ENCODE results near the gene ABCA4. TPM values are rescaled to one million over a fixed set of nuclear protein-coding genes. Genes with fewer than 3 reads are reported as not detected.

Gene ABCA4
- polyA plus RNA-seq, 1 experiment = 0.25 TPM

DNA sequence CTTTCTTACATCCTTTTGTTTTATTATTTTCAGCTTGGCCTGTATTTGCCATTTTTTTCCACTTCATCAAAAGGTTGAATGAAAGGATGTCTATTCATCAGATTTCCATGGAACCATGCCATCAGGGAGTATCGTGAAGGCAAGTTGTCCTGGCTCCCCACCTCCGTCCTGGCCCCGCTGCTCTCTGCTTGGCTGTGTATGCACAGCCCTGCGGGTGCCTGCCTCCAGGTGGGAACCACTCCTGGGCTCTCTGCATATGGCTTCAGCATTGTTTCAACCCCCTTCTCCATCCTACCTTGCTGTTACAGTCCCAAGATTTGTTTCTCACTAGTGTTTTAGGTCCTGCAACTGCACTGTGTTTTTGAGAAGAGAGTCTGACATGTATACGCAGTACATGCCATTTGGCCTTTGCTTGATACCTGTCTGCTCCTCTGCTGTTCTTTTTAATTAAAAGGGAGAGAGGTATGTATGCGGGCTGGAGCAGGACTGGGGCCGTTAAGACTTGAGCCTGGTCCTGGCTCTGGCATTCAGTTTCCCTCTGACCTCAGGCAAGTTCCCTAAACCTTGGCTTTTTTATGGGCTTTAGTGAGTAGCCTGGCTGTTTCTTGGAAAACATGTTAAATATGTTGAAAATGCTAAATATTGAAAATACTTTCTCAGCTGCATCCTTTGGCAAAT is 141.8 kb downstream of the ABCA4 start:
- DNase-seq (ENCODE audit: low read depth) = no peak
- Histone ChIP-seq H3K4me3 (ENCODE audit: low read depth, low read length) (no peak overlapping the region), H3K27me3 (ENCODE audit: control insufficient read depth, insufficient read depth, low read length) (no peaks in the 10 kb centered on the region), H3K36me3 (ENCODE audit: control insufficient read depth, insufficient read depth, low read length) (no peaks in the 10 kb centered on the region)
- TF ChIP-seq, protein P1, sequence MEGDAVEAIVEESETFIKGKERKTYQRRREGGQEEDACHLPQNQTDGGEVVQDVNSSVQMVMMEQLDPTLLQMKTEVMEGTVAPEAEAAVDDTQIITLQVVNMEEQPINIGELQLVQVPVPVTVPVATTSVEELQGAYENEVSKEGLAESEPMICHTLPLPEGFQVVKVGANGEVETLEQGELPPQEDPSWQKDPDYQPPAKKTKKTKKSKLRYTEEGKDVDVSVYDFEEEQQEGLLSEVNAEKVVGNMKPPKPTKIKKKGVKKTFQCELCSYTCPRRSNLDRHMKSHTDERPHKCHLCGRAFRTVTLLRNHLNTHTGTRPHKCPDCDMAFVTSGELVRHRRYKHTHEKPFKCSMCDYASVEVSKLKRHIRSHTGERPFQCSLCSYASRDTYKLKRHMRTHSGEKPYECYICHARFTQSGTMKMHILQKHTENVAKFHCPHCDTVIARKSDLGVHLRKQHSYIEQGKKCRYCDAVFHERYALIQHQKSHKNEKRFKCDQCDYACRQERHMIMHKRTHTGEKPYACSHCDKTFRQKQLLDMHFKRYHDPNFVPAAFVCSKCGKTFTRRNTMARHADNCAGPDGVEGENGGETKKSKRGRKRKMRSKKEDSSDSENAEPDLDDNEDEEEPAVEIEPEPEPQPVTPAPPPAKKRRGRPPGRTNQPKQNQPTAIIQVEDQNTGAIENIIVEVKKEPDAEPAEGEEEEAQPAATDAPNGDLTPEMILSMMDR (IDR thresholded peaks at IDR 0.05; ENCODE audit: insufficient read depth, low read depth, low read length) = no peak
- ChIA-PET POLR2A (no interaction called here), CTCF (interaction anchor here (0.6 to 2.9 kb wide), 7 partner anchors 10 to 1090 kb away, joined by 3 to 15 read pairs (median 5); partner anchors contain the start of gene GCLM)

DNA sequence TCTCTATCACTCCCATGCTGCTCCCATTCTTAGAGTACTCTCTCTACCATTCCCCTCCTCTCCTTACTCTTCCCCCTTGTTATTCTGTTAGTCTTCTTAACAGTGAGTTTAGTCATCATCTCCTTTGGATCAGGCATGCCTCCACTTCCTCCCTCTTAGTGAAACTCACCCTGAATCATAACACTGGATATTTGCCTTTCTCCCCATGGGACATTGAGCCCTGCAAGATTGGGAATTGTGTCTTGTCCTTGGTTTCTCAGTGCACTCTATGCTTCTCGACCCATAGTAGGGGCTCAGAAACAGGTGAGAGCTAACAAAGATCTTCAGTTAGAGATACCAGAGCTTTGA is 143.4 kb downstream of the ABCA4 start:
- Histone ChIP-seq H3K4me3 (ENCODE audit: low read depth, low read length) (no peak overlapping the region), H3K36me3 (ENCODE audit: control insufficient read depth, insufficient read depth, low read length) (no peaks in the 10 kb centered on the region), H3K27me3 (ENCODE audit: control insufficient read depth, insufficient read depth, low read length) (no peaks in the 10 kb centered on the region)
- no peak for DNase-seq (ENCODE audit: low read depth)
- CTCF ChIA-PET = interaction anchor here (0.9 to 1.5 kb wide), 2 partner anchors 9 to 358 kb away, joined by 3 to 4 read pairs; no protein-coding TSS in a partner anchor
- POLR2A ChIA-PET = interaction anchor here (0.5 kb wide), 1 partner anchor 1381 kb away, joined by 4 read pairs; no protein-coding TSS in a partner anchor
- TF ChIP-seq, protein P1 (IDR thresholded peaks at IDR 0.05; ENCODE audit: insufficient read depth, low read depth, low read length) = no peak

DNA sequence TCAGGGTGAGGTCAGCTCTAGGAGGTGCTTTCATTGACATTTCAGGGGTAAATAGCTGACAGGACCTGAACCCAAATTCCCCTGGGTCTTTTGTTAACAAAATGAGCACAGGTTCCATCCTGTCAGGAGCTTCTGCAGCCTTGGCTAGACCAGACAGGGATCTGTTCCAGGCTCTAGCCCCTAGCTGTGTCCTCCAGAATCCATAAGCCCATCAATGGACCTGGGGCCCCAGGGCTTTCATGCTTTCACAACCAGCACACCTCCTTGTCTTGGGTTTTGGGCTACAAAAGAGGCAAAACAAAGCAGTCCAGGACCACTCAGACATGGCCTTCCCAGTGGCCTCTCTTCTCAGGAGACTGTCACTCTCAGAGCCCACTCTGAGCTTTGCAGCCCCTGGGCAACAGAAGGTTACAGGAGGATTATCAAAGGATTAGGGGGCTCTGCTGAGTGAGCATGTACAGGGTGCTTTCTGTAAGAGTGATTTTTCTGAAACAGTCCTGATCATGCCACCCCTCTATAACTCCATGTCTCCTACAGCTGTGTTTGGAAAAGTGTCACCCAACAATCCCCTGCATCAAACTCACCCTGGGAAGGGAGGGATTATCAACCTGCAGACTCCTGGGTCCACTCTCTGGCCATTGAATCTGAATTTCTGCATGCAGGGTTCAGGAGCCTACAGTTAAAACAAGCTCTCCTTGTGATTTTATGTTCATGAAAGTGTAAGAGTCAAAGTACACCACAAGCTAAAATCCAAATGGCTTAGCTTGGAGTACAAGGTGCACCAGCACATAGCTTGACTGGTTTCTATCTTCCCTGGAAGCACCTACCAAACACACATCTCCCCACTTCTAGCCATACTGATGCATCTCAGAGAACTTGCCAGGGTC is 144.0 kb downstream of the ABCA4 start:
- ChIA-PET CTCF (interaction anchor here (0.9 to 2.1 kb wide), 6 partner anchors 8 to 359 kb away, joined by 3 to 6 read pairs (median 3); no protein-coding TSS in a partner anchor), POLR2A (interaction anchor here (0.5 kb wide), 1 partner anchor 1380 kb away, joined by 4 read pairs; no protein-coding TSS in a partner anchor)
- no peak overlapping the region for H3K4me3 ChIP-seq (ENCODE audit: low read depth, low read length)
- DNase-seq (ENCODE audit: low read depth) = no peak
- no peaks in the 10 kb centered on the region for H3K27me3 ChIP-seq (ENCODE audit: control insufficient read depth, insufficient read depth, low read length)
- no peaks in the 10 kb centered on the region for H3K36me3 ChIP-seq (ENCODE audit: control insufficient read depth, insufficient read depth, low read length)
- TF ChIP-seq, protein P1 (IDR thresholded peaks at IDR 0.05; ENCODE audit: insufficient read depth, low read depth, low read length) = no peak

GRCh38 chr1:93976291-93976690 is 144.7 kb downstream of the ABCA4 start:
- Histone ChIP-seq H3K27me3 (ENCODE audit: control insufficient read depth, insufficient read depth, low read length) (no peaks in the 10 kb centered on the region), H3K4me3 (ENCODE audit: low read depth, low read length) (no peak overlapping the region), H3K36me3 (ENCODE audit: control insufficient read depth, insufficient read depth, low read length) (no peaks in the 10 kb centered on the region)
- TF ChIP-seq, protein P1 (IDR thresholded peaks at IDR 0.05; ENCODE audit: insufficient read depth, low read depth, low read length) = no peak
- CTCF ChIA-PET = interaction anchor here (0.8 to 2.1 kb wide), 5 partner anchors 12 to 247 kb away, joined by 3 to 6 read pairs (median 3); no protein-coding TSS in a partner anchor
- POLR2A ChIA-PET = interaction anchor here (0.6 kb wide), 1 partner anchor 16 kb away, joined by 3 read pairs; no protein-coding TSS in a partner anchor
- no peak for DNase-seq (ENCODE audit: low read depth)

DNA sequence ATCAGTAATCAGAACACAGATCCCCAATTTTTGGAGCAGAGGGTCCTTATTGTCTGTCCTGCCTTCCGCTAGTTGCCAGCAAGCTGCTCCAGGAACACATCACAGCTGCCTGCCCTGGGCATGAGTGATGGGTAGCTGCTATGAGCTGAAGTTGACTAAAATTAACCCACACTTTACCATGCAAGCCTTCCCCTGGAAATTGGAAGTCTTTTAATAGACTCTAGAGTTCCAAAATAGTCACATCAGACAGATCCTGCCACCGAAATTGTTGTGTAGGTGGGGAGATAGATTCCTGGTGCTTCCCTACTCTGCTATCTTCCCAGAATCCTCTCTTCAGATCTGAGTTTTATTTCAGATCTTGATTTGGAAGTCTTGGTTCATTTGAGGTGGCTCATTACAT is 148.6 kb downstream of the ABCA4 start:
- ChIA-PET POLR2A (no interaction called here), CTCF (interaction anchor here (2.2 kb wide), 1 partner anchor 63 kb away, joined by 6 read pairs; the partner anchor contains the start of gene GCLM)
- TF ChIP-seq, protein P1 (IDR thresholded peaks at IDR 0.05; ENCODE audit: insufficient read depth, low read depth, low read length) = no peak
- no peak for DNase-seq (ENCODE audit: low read depth)
- H3K36me3 ChIP-seq (ENCODE audit: control insufficient read depth, insufficient read depth, low read length) = no peaks in the 10 kb centered on the region
- H3K4me3 ChIP-seq (ENCODE audit: low read depth, low read length) = no peak overlapping the region
- H3K27me3 ChIP-seq (ENCODE audit: control insufficient read depth, insufficient read depth, low read length) = no peaks in the 10 kb centered on the region
